HCT116 (cell line): ENCODE measurements around the gene POLR3G. TPM values are rescaled to one million over a fixed set of nuclear protein-coding genes. Genes with fewer than 3 reads are reported as not detected.

Source experiments
- ATAC-seq: fragments of 200-7000 bp; cut with Tn5 transposase; 2 replicates; pipeline ENCODE4 v1.9.1; 2020; ENCODE audit warnings: mild to moderate bottlenecking, moderate library complexity
- BruUV-seq: library from RNA; stranded (reverse); fragments of 400-500 nt; replicated peaks from 2 replicates; lab custom pipeline; 2021; lab: Mats Ljungman, UMichigan
- CTCF ChIA-PET: fragments of 300-600 bp; sonication (Branson Sonifier 250); formaldehyde crosslinking; loops from one replicate; lab custom pipeline; 2021; ENCODE audit warnings: antibody characterized with exemption; lab: Charles Lee
- POLR2A ChIA-PET: fragments of 300-600, 350-600 bp; sonication (Branson Sonifier 250); formaldehyde crosslinking; loops from one replicate; lab custom pipeline; 2021; ENCODE audit warnings: antibody characterized with exemption; lab: Charles Lee
- RAD21 ChIA-PET, 2 experiments: fragments of 300-600 bp; sonication (Branson Sonifier 250); formaldehyde crosslinking; loops; one replicate each; lab custom pipeline; 2023; ENCODE audit warnings: low total read pairs in 2 of 2; ENCODE audit not compliant: uncharacterized antibody in 2 of 2, unreplicated experiment in 2 of 2, low non-redundant PET in 1 of 2; lab: Charles Lee
- DNase-seq: peaks from one replicate; pipeline ENCODE4 v3.0.0-alpha.2; 2010; ENCODE audit warnings: low read depth, low spot score
- H2AFZ ChIP-seq: fragments of 200-600 bp; shearing (Covaris generic), sonication (generic); 2 replicates; pipeline ENCODE4 v1.6.1; 2017; ENCODE audit warnings: low read depth, mixed run types, mixed read lengths, antibody characterized with exemption, low read length; ENCODE audit not compliant: poor library complexity, severe bottlenecking
- H3K27ac ChIP-seq: 2 replicates; pipeline ENCODE4 v1.5.1; 2012; ENCODE audit warnings: low read depth, low read length
- H3K27me3 ChIP-seq: fragments of 200-600 bp; sonication (generic); 2 replicates; pipeline ENCODE4 v1.6.1; 2016; ENCODE audit warnings: mixed run types, low read length, mixed read lengths; ENCODE audit not compliant: insufficient read depth
- H3K36me3 ChIP-seq, 2 experiments: fragments of 200-500 bp in 1 of 2; fragments of 200-600 bp in 1 of 2; sonication (Bioruptor generic) in 1 of 2; sonication (generic) in 1 of 2; 2 replicates each; pipeline versions ENCODE4 v1.5.1 to v1.6.1; 2014 to 2016; ENCODE audit warnings: low read length in 2 of 2, inconsistent platforms in 1 of 2, mixed read lengths in 1 of 2, mixed run types in 1 of 2; ENCODE audit not compliant: insufficient read depth in 2 of 2, control insufficient read depth in 1 of 2
- H3K4me1 ChIP-seq, 2 experiments: fragments of 200-600 bp in 1 of 2; sonication (generic) in 1 of 2; 2 replicates each; pipeline versions ENCODE4 v1.5.1 to v1.6.1; 2012 to 2017; ENCODE audit warnings: low read length in 2 of 2, inconsistent platforms in 1 of 2, mild to moderate bottlenecking in 1 of 2, mixed read lengths in 1 of 2, mixed run types in 1 of 2, moderate library complexity in 1 of 2; ENCODE audit not compliant: insufficient read depth in 2 of 2, control insufficient read depth in 1 of 2
- H3K4me2 ChIP-seq: fragments of 200-600 bp; sonication (generic); 2 replicates; pipeline ENCODE4 v1.6.1; 2017; ENCODE audit warnings: mixed run types, low read length, mixed read lengths
- H3K4me3 ChIP-seq, 2 experiments: fragments of 200-600 bp in 1 of 2; sonication (generic) in 1 of 2; replicated peaks in 1 of 2; 2 replicates each; pipeline ENCODE4 v1.5.1; 2011 to 2016; ENCODE audit warnings: low read length in 2 of 2, control low read depth in 1 of 2, low read depth in 1 of 2, mild to moderate bottlenecking in 1 of 2, mixed read lengths in 1 of 2, mixed run types in 1 of 2
- H3K79me2 ChIP-seq: fragments of 200-600 bp; sonication (generic); 2 replicates; pipeline ENCODE4 v1.6.1; 2017; ENCODE audit warnings: mild to moderate bottlenecking, mixed run types, low read length, moderate library complexity, mixed read lengths; ENCODE audit not compliant: insufficient read depth
- H3K9ac ChIP-seq: fragments of 200-600 bp; sonication (generic); 2 replicates; pipeline ENCODE4 v1.6.1; 2016; ENCODE audit warnings: low read length, mixed read lengths
- H3K9me2 ChIP-seq: fragments of 200-600 bp; sonication (generic), shearing (Covaris generic); 2 replicates; pipeline ENCODE4 v1.6.1; 2017; ENCODE audit warnings: mixed run types, mild to moderate bottlenecking, moderate library complexity; ENCODE audit not compliant: insufficient read depth
- H3K9me3 ChIP-seq, 2 experiments: fragments of 200-500 bp in 1 of 2; fragments of 200-600 bp in 1 of 2; sonication (Bioruptor generic) in 1 of 2; sonication (generic) in 1 of 2; 2 replicates each; pipeline ENCODE4 v1.6.1; 2014 to 2017; ENCODE audit warnings: low read length in 2 of 2, mixed read lengths in 2 of 2, inconsistent platforms in 1 of 2, low read depth in 1 of 2, mild to moderate bottlenecking in 1 of 2, mixed run types in 1 of 2, moderate library complexity in 1 of 2; ENCODE audit not compliant: control insufficient read depth in 1 of 2, insufficient read depth in 1 of 2
- H4K20me1 ChIP-seq: fragments of 200-600 bp; sonication (generic), shearing (Covaris generic); 2 replicates; pipeline ENCODE4 v1.6.1; 2017; ENCODE audit warnings: mixed run types, mild to moderate bottlenecking, moderate library complexity; ENCODE audit not compliant: insufficient read depth
- CEBPB ChIP-seq: IDR thresholded peaks from 2 replicates; pipeline ENCODE4 v1.6.1; 2012; ENCODE audit warnings: low read depth
- CTCF ChIP-seq, 3 experiments: fragments of 200-600 bp in 1 of 3; sonication (generic) in 1 of 3; IDR thresholded peaks in 2 of 3; conservative IDR thresholded peaks in 1 of 3; 2 replicates each; pipeline ENCODE4 v1.5.1; 2012 to 2017; ENCODE audit warnings: low read depth in 2 of 3, low read length in 2 of 3, antibody characterized with exemption in 1 of 3, borderline replicate concordance in 1 of 3, control low read depth in 1 of 3, mild to moderate bottlenecking in 1 of 3, mixed read lengths in 1 of 3, mixed run types in 1 of 3, moderate library complexity in 1 of 3; ENCODE audit not compliant: insufficient read depth in 1 of 3
- FOSL1 ChIP-seq: IDR thresholded peaks from 2 replicates; pipeline ENCODE4 v1.6.1; 2012; ENCODE audit warnings: low read depth
- JUND ChIP-seq: IDR thresholded peaks from 2 replicates; pipeline ENCODE4 v1.6.1; 2012
- POLR2A ChIP-seq: IDR thresholded peaks from 2 replicates; pipeline ENCODE4 v1.7.0; 2011; ENCODE audit warnings: borderline replicate concordance; ENCODE audit not compliant: insufficient read depth, insufficient read length; ENCODE audit errors: extremely low read depth
- POLR2AphosphoS5 ChIP-seq: IDR thresholded peaks from 2 replicates; pipeline ENCODE4 v1.6.1; 2011; ENCODE audit warnings: mild to moderate bottlenecking, low read depth, low read length, moderate library complexity
- RAD21 ChIP-seq: IDR thresholded peaks from 2 replicates; pipeline ENCODE4 v1.6.1; 2012; ENCODE audit warnings: low read depth, mild to moderate bottlenecking
- SIN3A ChIP-seq: IDR thresholded peaks from 2 replicates; pipeline ENCODE4 v1.6.1; 2012; ENCODE audit warnings: low read depth
- SP1 ChIP-seq: IDR thresholded peaks from 2 replicates; pipeline ENCODE4 v1.6.1; 2012; ENCODE audit warnings: low read depth
- TCF7L2 ChIP-seq: IDR thresholded peaks from 2 replicates; pipeline ENCODE4 v1.7.0; 2011; ENCODE audit warnings: borderline replicate concordance, inconsistent platforms; ENCODE audit not compliant: insufficient read depth, insufficient read length; ENCODE audit errors: extremely low read depth
- YY1 ChIP-seq: IDR thresholded peaks from 2 replicates; pipeline ENCODE4 v1.6.1; 2011; ENCODE audit warnings: low read length, low read depth, moderate library complexity, mild to moderate bottlenecking; ENCODE audit not compliant: insufficient replicate concordance; ENCODE audit errors: extremely low read depth
- ZFX ChIP-seq: fragments of 450-650 bp; IDR thresholded peaks from 2 replicates; pipeline ENCODE4 v1.6.1; 2017
- ZNF274 ChIP-seq: fragments of 200-500 bp; sonication (Bioruptor generic); IDR thresholded peaks from 2 replicates; pipeline ENCODE4 v1.6.1; 2014; ENCODE audit warnings: mild to moderate bottlenecking, low read depth, low read length, inconsistent platforms
- intact Hi-C: fragments of 100-400 bp; cut with micrococcal nuclease; formaldehyde crosslinking; loops from 2 replicates; pipeline ENCODE4 v1.10.0; 2022
- total RNA-seq: library from RNA; stranded (reverse); gene quantifications from one replicate; pipeline ENCODE4 v1.2.1, GENCODE V29; 2021; ENCODE audit not compliant: unreplicated experiment
- TF ChIP-seq, protein P1 (sequence below): IDR thresholded peaks from 2 replicates; pipeline ENCODE4 v1.6.1; 2012

POLR3G gene
- total RNA-seq, 1 experiment from 2014 or later: 44.8 TPM

DNA sequence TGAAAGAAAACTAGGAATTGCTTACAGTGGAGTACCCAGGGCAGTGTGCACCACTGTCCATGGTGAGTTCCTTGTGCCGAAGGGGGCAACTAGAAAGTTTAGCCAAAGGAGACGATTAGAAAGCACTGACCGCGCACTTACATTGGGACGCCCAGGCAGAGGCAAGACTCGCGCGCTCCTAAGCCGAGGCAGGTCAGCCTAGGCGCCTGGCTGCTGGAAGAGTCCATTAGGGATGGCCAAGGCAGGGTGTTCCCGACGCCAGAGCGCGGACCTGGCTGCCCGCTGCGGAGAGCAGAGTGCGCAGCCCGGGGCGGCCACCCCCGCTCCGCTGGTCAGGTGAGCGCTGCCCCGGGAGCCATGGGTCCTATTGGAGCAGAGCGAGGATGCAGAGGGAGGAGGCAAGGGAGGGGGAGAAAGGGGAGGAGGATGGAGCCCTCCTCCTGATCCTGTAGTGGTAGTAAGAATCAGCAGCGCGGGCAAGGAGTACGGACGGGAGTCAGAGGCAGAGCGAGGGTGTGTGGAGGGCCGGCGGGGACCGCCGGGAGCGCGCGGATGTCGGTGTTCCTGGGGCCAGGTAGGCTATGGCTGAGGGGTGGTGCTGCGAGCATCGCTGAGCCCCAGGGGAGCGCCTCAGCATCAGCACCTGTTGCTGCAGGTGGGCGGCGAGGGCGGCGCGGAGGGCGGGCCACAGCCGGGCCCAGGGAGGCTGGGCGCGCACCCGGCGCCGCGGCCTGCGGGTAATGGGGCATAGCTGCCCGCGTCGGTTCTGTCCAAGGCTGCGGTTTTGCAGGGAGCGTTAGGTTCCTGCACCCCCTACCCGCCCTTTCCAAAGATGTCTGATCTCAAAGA, 83.9 kb downstream of the POLR3G start, which contains the start of gene ADGRV1 (continued):
- TF ChIP-seq CTCF (IDR thresholded peaks at IDR 0.05 in 2 of 3, conservative IDR thresholded peaks at IDR 0.05 in 1 of 3; ENCODE audit: borderline replicate concordance in 1 of 3, insufficient read depth in 1 of 3, low read depth in 2 of 3, low read length in 2 of 3): no peak

GRCh38 chr5:90560771-90561170, 86.1 kb downstream of the POLR3G start:
- intact Hi-C loops: no loop called here
- Histone ChIP-seq H3K27ac (no peak overlapping the region), H2AFZ (no peak overlapping the region), H3K4me1 (no peaks in the 10 kb centered on the region; a peak in 1 of 4 replicates), H3K9me3 (no peaks in the 10 kb centered on the region), H3K9me2 (no peaks in the 10 kb centered on the region), H3K4me3 (no peak overlapping the region), H3K36me3 (no peaks in the 10 kb centered on the region), H4K20me1 (no peaks in the 10 kb centered on the region), H3K4me2 (no peak overlapping the region), H3K79me2 (no peaks in the 10 kb centered on the region), H3K27me3 (no peaks in the 10 kb centered on the region), H3K9ac (no peak overlapping the region)
- ChIA-PET RAD21 (no interaction called here), POLR2A (no interaction called here), CTCF (no interaction called here)
- no peak for TF ChIP-seq RAD21
- no peak for TF ChIP-seq TCF7L2
- no peak for TF ChIP-seq POLR2AphosphoS5
- TF ChIP-seq, protein P1, sequence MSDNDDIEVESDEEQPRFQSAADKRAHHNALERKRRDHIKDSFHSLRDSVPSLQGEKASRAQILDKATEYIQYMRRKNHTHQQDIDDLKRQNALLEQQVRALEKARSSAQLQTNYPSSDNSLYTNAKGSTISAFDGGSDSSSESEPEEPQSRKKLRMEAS: no peak
- no peak for TF ChIP-seq SIN3A
- TF ChIP-seq CEBPB: no peak
- TF ChIP-seq YY1: no peak
- no peak for TF ChIP-seq POLR2A
- TF ChIP-seq FOSL1: no peak
- no peak for TF ChIP-seq ZFX
- no peak for TF ChIP-seq CTCF (IDR thresholded peaks at IDR 0.05 in 2 of 3, conservative IDR thresholded peaks at IDR 0.05 in 1 of 3; ENCODE audit: borderline replicate concordance in 1 of 3, insufficient read depth in 1 of 3, low read depth in 2 of 3, low read length in 2 of 3)
- TF ChIP-seq ZNF274: no peak
- no peak for TF ChIP-seq SP1
- no peak for TF ChIP-seq JUND
- DNase-seq (no peak), ATAC-seq (no peak)
- BruUV-seq: no TSS peak
